Muscle of leg (tissue), 11 donors: ENCODE measurements around the gene TMOD4. TPM values are rescaled to one million over a fixed set of nuclear protein-coding genes. Genes with fewer than 3 reads are reported as not detected.
"Not testable (repeated sequence)": the region's sequence is repeated elsewhere in the genome, so short reads cannot be mapped to it uniquely, and the experiment has no call there.

ENCODE experiments used
- DNase-seq: peaks from one replicate; pipeline ENCODE4 v3.0.0; 2013
- H3K27ac ChIP-seq: one replicate; pipeline ENCODE4 v1.5.1; 2013; ENCODE audit warnings: mild to moderate bottlenecking, low read length, control low read depth
- H3K27me3 ChIP-seq: one replicate; pipeline ENCODE4 v1.6.1; 2013; ENCODE audit warnings: low read length; ENCODE audit not compliant: control insufficient read depth, insufficient read depth
- H3K36me3 ChIP-seq: one replicate; pipeline ENCODE4 v1.6.1; 2013; ENCODE audit warnings: low read length; ENCODE audit not compliant: control insufficient read depth, insufficient read depth
- H3K4me1 ChIP-seq: one replicate; pipeline ENCODE4 v1.6.1; 2013; ENCODE audit warnings: low read length; ENCODE audit not compliant: control insufficient read depth, insufficient read depth
- H3K4me3 ChIP-seq: one replicate; pipeline ENCODE4 v1.5.1; 2013; ENCODE audit warnings: low read length, control low read depth
- H3K9me3 ChIP-seq: replicated peaks from 2 replicates; pipeline ENCODE4 v1.6.1; 2013; ENCODE audit warnings: low read depth, low read length; ENCODE audit not compliant: control insufficient read depth
- WGBS: methylation state at CpG from one replicate; pipeline ENCODE4 v1.1.5; 2013; ENCODE audit warnings: missing lambda C conversion rate; ENCODE audit not compliant: insufficient coverage; 5-methylcytosine and 5-hydroxymethylcytosine counted together
- polyA plus RNA-seq, 8 donors: library from polyadenylated mRNA; unstranded; fragments of 120-200 nt; gene quantifications; one replicate each; pipeline versions ENCODE4 v1.2.1 to v1.2.3, GENCODE V29; 2013; ENCODE audit warnings: inconsistent platforms in 1 of 8, low replicate concordance in 1 of 8; ENCODE audit not compliant: insufficient read length in 8 of 8, insufficient read depth in 1 of 8
- total RNA-seq: library from RNA; stranded (reverse); fragments of 120-200 nt; gene quantifications from one replicate; pipeline ENCODE4 v1.2.4, GENCODE V29; 2013

Gene TMOD4
- total and polyA plus RNA-seq, 9 donors = 15.2 to 38.4 (median 21.6) TPM

GRCh38 chr1:151198254-151199127 lies 22.7 kb upstream of the TMOD4 start, which contains the start of gene PIP5K1A:
PIP5K1A (plus strand) TSS chr1:151198552; CDS start chr1:151198997, 445 bp downstream.
- peaks cover 7% of the 10 kb centered on the region for H3K36me3 ChIP-seq
- no peaks in the 10 kb centered on the region for H3K9me3 ChIP-seq
- H3K4me3 ChIP-seq = peak within 1 kb of the TSS; percentile 100
- under 1% methylated on average over 59 of the region's 60 CpGs for WGBS
- H3K27ac ChIP-seq = peak within 1 kb of the TSS; percentile 97
- H3K4me1 ChIP-seq = peaks cover 19% of the 10 kb centered on the region
- no peaks in the 10 kb centered on the region for H3K27me3 ChIP-seq
- peak; percentile 100 for DNase-seq

GRCh38 chr1:151197863-151198253 lies 22.1 kb upstream of the TMOD4 start:
- no peak for DNase-seq
- H3K9me3 ChIP-seq = no peaks in the 10 kb centered on the region
- H3K27me3 ChIP-seq = no peaks in the 10 kb centered on the region
- H3K4me3 ChIP-seq = peak overlapping the region; percentile 100
- 0% methylated on average over 1 of the region's 10 CpGs for WGBS
- H3K4me1 ChIP-seq = peaks cover 19% of the 10 kb centered on the region
- H3K36me3 ChIP-seq = peaks cover 4% of the 10 kb centered on the region
- peak overlapping the region; percentile 97 for H3K27ac ChIP-seq

- peak overlapping the region; percentile 9 for H3K27ac ChIP-seq
- DNase-seq = peak; percentile 93
- no peaks in the 10 kb centered on the region for H3K9me3 ChIP-seq
- no CpG with 5 or more reads among the region's 14 CpGs for WGBS
- peaks cover 19% of the 10 kb centered on the region for H3K4me1 ChIP-seq
- H3K36me3 ChIP-seq = no peaks in the 10 kb centered on the region
- H3K4me3 ChIP-seq = no peak overlapping the region
- no peaks in the 10 kb centered on the region for H3K27me3 ChIP-seq
Observed at GRCh38 chr1:151196292-151196800, 20.6 kb upstream of the TMOD4 start.

- H3K36me3 ChIP-seq, H3K27me3 ChIP-seq, H3K4me3 ChIP-seq, H3K27ac ChIP-seq, H3K9me3 ChIP-seq: not testable (repeated sequence)
- 93% methylated on average over 3 of the region's 17 CpGs for WGBS
- peaks cover 15% of the 10 kb centered on the region for H3K4me1 ChIP-seq
- DNase-seq = peak; percentile 49
Observed at GRCh38 chr1:151194894-151195594, 19.3 kb upstream of the TMOD4 start.

GRCh38 chr1:151193856-151194255 lies 18.1 kb upstream of the TMOD4 start:
- Histone ChIP-seq H3K4me3 (no peak overlapping the region), H3K36me3 (no peaks in the 10 kb centered on the region), H3K27me3 (no peaks in the 10 kb centered on the region), H3K27ac (no peak overlapping the region), H3K4me1 (peaks cover 12% of the 10 kb centered on the region), H3K9me3 (no peaks in the 10 kb centered on the region)
- DNase-seq = no peak
- WGBS = no CpG with 5 or more reads among the region's 1 CpG

- no peak for DNase-seq
- no peaks in the 10 kb centered on the region for H3K9me3 ChIP-seq
- WGBS = 72% methylated on average over 5 of the region's 6 CpGs
- H3K4me3 ChIP-seq = no peak overlapping the region
- no peaks in the 10 kb centered on the region for H3K27me3 ChIP-seq
- no peak overlapping the region for H3K27ac ChIP-seq
- H3K4me1 ChIP-seq = peaks cover 17% of the 10 kb centered on the region
- H3K36me3 ChIP-seq = no peaks in the 10 kb centered on the region
Observed at GRCh38 chr1:151193304-151193703, 17.5 kb upstream of the TMOD4 start.

- WGBS = 53% methylated on average over 2 of the region's 7 CpGs
- no peaks in the 10 kb centered on the region for H3K27me3 ChIP-seq
- H3K27ac ChIP-seq = no peak overlapping the region
- peaks cover 15% of the 10 kb centered on the region for H3K4me1 ChIP-seq
- H3K9me3 ChIP-seq = no peaks in the 10 kb centered on the region
- no peak for DNase-seq
- H3K36me3 ChIP-seq = no peaks in the 10 kb centered on the region
- no peak overlapping the region for H3K4me3 ChIP-seq
Observed at GRCh38 chr1:151192047-151192446, 16.3 kb upstream of the TMOD4 start.

GRCh38 chr1:151189637-151190445 lies 14.1 kb upstream of the TMOD4 start, which contains the start of gene VPS72:
VPS72 (minus strand) TSS chr1:151190197; CDS start chr1:151190121, 76 bp downstream.
- Histone ChIP-seq H3K27me3 (no peaks in the 10 kb centered on the region), H3K4me1 (peaks cover 12% of the 10 kb centered on the region), H3K36me3 (peaks cover 13% of the 10 kb centered on the region), H3K27ac (peak within 1 kb of the TSS; percentile 95), H3K4me3 (peak within 1 kb of the TSS; percentile 83), H3K9me3 (no peaks in the 10 kb centered on the region)
- 0% methylated on average over 40 of the region's 42 CpGs for WGBS
- DNase-seq = peak; percentile 97

- 91% methylated on average over 4 of the region's 8 CpGs for WGBS
- peaks cover 12% of the 10 kb centered on the region for H3K4me1 ChIP-seq
- peak overlapping the region; percentile 83 for H3K4me3 ChIP-seq
- DNase-seq, H3K27me3 ChIP-seq, H3K9me3 ChIP-seq: not testable (repeated sequence)
- H3K36me3 ChIP-seq = peaks cover 19% of the 10 kb centered on the region
- peak overlapping the region; percentile 95 for H3K27ac ChIP-seq
Observed at GRCh38 chr1:151188667-151189066, 12.9 kb upstream of the TMOD4 start.
